HG03342 (cell line): Measurements from ENCODE around the gene NRCAM.

ENCODE experiments used
- ATAC-seq: cut with Tn5 transposase; IDR thresholded peaks from one replicate; pipeline ENCODE4 v1.9.1; 2021; ENCODE audit warnings: mild to moderate bottlenecking, moderate library complexity; ENCODE audit not compliant: unreplicated experiment

The NRCAM gene

GRCh38 chr7:108138911-108139310 lies 317.3 kb downstream of the NRCAM start:
- no peak for ATAC-seq

- no peak for ATAC-seq
Measured at GRCh38 chr7:108137993-108138392, 318.2 kb downstream of the NRCAM start.

- no peak for ATAC-seq
Measured at GRCh38 chr7:108137040-108137439, 319.2 kb downstream of the NRCAM start.

GRCh38 chr7:108136191-108136688 lies 320.0 kb downstream of the NRCAM start:
- peak; percentile 18 for ATAC-seq

GRCh38 chr7:108135446-108136190 lies 320.6 kb downstream of the NRCAM start:
- ATAC-seq = peak; percentile 97

GRCh38 chr7:108134486-108134885 lies 321.8 kb downstream of the NRCAM start:
- ATAC-seq = no peak

- no peak for ATAC-seq
Measured at GRCh38 chr7:108132551-108133265, 323.5 kb downstream of the NRCAM start.

- ATAC-seq = no peak
Measured at GRCh38 chr7:108130261-108130660, 326.0 kb downstream of the NRCAM start, which contains the start of gene LAMB4. Gene LAMB4, minus strand, starts transcription at chr7:108130361. Its CDS starts 7,197 bp downstream, at chr7:108123164.

- ATAC-seq = no peak
Measured at GRCh38 chr7:108129018-108129965, 326.9 kb downstream of the NRCAM start.

- no peak for ATAC-seq
Measured at GRCh38 chr7:108128514-108128913, 327.7 kb downstream of the NRCAM start.

- no peak for ATAC-seq
Measured at GRCh38 chr7:108127461-108127860, 328.8 kb downstream of the NRCAM start.

GRCh38 chr7:108124820-108125219 lies 331.4 kb downstream of the NRCAM start:
- ATAC-seq = no peak

- no peak for ATAC-seq
Measured at GRCh38 chr7:108122181-108122580, 334.1 kb downstream of the NRCAM start.

- ATAC-seq = no peak
Measured at GRCh38 chr7:108120933-108121332, 335.3 kb downstream of the NRCAM start.

GRCh38 chr7:108120196-108120595 lies 336.0 kb downstream of the NRCAM start:
- ATAC-seq = no peak

- ATAC-seq = no peak
Measured at GRCh38 chr7:108118959-108119358, 337.3 kb downstream of the NRCAM start.

GRCh38 chr7:108114117-108114841 lies 342.0 kb downstream of the NRCAM start:
- peak; percentile 85 for ATAC-seq

- no peak for ATAC-seq
Measured at GRCh38 chr7:108112683-108113082, 343.6 kb downstream of the NRCAM start.

GRCh38 chr7:108109221-108109908 lies 346.9 kb downstream of the NRCAM start:
- no peak for ATAC-seq

GRCh38 chr7:108108131-108108530 lies 348.1 kb downstream of the NRCAM start:
- no peak for ATAC-seq
